Calu3 (cell line): Measurements from ENCODE around the gene DNAI1. TPM values are rescaled to one million over a fixed set of nuclear protein-coding genes. Genes with fewer than 3 reads are reported as not detected.

Experiments
- BruUV-seq: library from RNA; stranded (reverse); fragments of 400-500 nt; replicated peaks from 2 replicates; lab custom pipeline; 2021; lab: Mats Ljungman, UMichigan
- CTCF ChIA-PET: fragments of 300-600 bp; sonication (Branson Sonifier 250); formaldehyde crosslinking; loops from one replicate; lab custom pipeline; 2022; ENCODE audit warnings: antibody characterized with exemption; lab: Charles Lee
- DNase-seq: peaks from one replicate; pipeline ENCODE4 v3.0.0; 2022
- H3K27ac Mint-ChIP-seq: one replicate; pipeline ENCODE4 v1.8.0; 2022; ENCODE audit warnings: mixed read lengths; ENCODE audit not compliant: unreplicated experiment
- H3K27me3 Mint-ChIP-seq: one replicate; pipeline ENCODE4 v1.8.0; 2022; ENCODE audit warnings: mixed read lengths; ENCODE audit not compliant: unreplicated experiment
- H3K36me3 Mint-ChIP-seq: one replicate; pipeline ENCODE4 v1.8.0; 2022; ENCODE audit warnings: mild to moderate bottlenecking, moderate library complexity, mixed read lengths; ENCODE audit not compliant: insufficient read depth, unreplicated experiment
- H3K4me1 Mint-ChIP-seq: one replicate; pipeline ENCODE4 v1.8.0; 2022; ENCODE audit warnings: mild to moderate bottlenecking, low read depth, mixed read lengths; ENCODE audit not compliant: unreplicated experiment
- H3K4me3 Mint-ChIP-seq: one replicate; pipeline ENCODE4 v1.8.0; 2022; ENCODE audit warnings: mild to moderate bottlenecking, low read depth, moderate library complexity, mixed read lengths; ENCODE audit not compliant: unreplicated experiment
- H3K9me3 Mint-ChIP-seq: one replicate; pipeline ENCODE4 v1.8.0; 2022; ENCODE audit warnings: low read depth, mixed read lengths; ENCODE audit not compliant: unreplicated experiment
- intact Hi-C: fragments of 100-400 bp; cut with micrococcal nuclease; formaldehyde crosslinking; loops from one replicate; pipeline ENCODE4 v1.10.0; 2022; ENCODE audit not compliant: unreplicated experiment
- total RNA-seq: library from RNA; stranded (reverse); gene quantifications from 2 replicates; pipeline ENCODE4 v1.2.3, GENCODE V29; 2022
- TF ChIP-seq, protein P1 (sequence below): fragments of 200-600 bp; IDR thresholded peaks from one replicate; pipeline ENCODE4 v1.8.0; 2022; ENCODE audit warnings: antibody characterized with exemption; ENCODE audit not compliant: unreplicated experiment

Gene DNAI1
- total RNA-seq, 1 experiment from 2014 or later = not detected

- H3K27me3 Mint-ChIP-seq = no peaks in the 10 kb centered on the region
- no peaks in the 10 kb centered on the region for H3K36me3 Mint-ChIP-seq
- intact Hi-C loops = no loop called here
- no peak for DNase-seq
- BruUV-seq = no TSS peak
- TF ChIP-seq, protein P1, sequence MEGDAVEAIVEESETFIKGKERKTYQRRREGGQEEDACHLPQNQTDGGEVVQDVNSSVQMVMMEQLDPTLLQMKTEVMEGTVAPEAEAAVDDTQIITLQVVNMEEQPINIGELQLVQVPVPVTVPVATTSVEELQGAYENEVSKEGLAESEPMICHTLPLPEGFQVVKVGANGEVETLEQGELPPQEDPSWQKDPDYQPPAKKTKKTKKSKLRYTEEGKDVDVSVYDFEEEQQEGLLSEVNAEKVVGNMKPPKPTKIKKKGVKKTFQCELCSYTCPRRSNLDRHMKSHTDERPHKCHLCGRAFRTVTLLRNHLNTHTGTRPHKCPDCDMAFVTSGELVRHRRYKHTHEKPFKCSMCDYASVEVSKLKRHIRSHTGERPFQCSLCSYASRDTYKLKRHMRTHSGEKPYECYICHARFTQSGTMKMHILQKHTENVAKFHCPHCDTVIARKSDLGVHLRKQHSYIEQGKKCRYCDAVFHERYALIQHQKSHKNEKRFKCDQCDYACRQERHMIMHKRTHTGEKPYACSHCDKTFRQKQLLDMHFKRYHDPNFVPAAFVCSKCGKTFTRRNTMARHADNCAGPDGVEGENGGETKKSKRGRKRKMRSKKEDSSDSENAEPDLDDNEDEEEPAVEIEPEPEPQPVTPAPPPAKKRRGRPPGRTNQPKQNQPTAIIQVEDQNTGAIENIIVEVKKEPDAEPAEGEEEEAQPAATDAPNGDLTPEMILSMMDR = no peak
- H3K27ac Mint-ChIP-seq = no peak overlapping the region
- H3K9me3 Mint-ChIP-seq = no peaks in the 10 kb centered on the region
- CTCF ChIA-PET = no interaction called here
- H3K4me3 Mint-ChIP-seq = no peak overlapping the region
- H3K4me1 Mint-ChIP-seq = peaks cover 20% of the 10 kb centered on the region
These were observed 7.1 kb upstream of the DNAI1 start for GRCh38 chr9:34451545-34451944.

- no peaks in the 10 kb centered on the region for H3K9me3 Mint-ChIP-seq
- no peak overlapping the region for H3K27ac Mint-ChIP-seq
- H3K36me3 Mint-ChIP-seq = peaks cover 7% of the 10 kb centered on the region
- peaks cover 31% of the 10 kb centered on the region for H3K4me1 Mint-ChIP-seq
- no TSS peak for BruUV-seq
- CTCF ChIA-PET = no interaction called here
- no peak overlapping the region for H3K4me3 Mint-ChIP-seq
- H3K27me3 Mint-ChIP-seq = no peaks in the 10 kb centered on the region
- TF ChIP-seq, protein P1 = no peak
- no peak for DNase-seq
- intact Hi-C loops = no loop called here
These were observed 6.0 kb upstream of the DNAI1 start for GRCh38 chr9:34452568-34452967.

- intact Hi-C loops = no loop called here
These were observed 4.0 kb upstream of the DNAI1 start for GRCh38 chr9:34454571-34455065.

DNA sequence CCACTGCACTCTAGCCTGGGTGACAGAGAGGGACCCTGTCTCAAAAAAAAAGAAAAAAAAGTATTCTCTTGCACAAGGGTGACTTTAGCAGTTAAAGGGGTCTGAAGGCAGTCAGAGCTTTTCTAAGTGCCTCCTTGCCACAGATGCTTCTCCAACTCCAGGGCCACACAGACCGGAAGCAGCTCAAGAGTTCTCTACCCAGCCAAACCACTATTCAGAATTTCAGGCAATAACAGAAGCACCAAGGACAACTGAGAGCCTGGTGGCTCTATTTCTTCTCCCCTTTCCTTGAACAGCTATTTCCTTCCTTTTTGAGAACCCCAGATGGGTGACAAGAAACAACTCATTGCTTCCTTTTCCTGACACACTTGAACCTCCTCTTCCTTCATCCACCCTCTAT, 2.5 kb upstream of the DNAI1 start:
- no TSS peak for BruUV-seq
- no peak for DNase-seq
- Mint-ChIP-seq H3K27ac (no peak overlapping the region), H3K4me1 (peaks cover 28% of the 10 kb centered on the region), H3K36me3 (peaks cover 27% of the 10 kb centered on the region), H3K4me3 (no peak overlapping the region), H3K9me3 (no peaks in the 10 kb centered on the region), H3K27me3 (peaks cover 22% of the 10 kb centered on the region)
- TF ChIP-seq, protein P1 = no peak
- CTCF ChIA-PET = no interaction called here
- intact Hi-C loops = no loop called here

More at GRCh38 chr9:34454571-34455065, 4.0 kb upstream of the DNAI1 start:
- Mint-ChIP-seq H3K4me1 (peaks cover 33% of the 10 kb centered on the region), H3K36me3 (peaks cover 27% of the 10 kb centered on the region), H3K9me3 (no peaks in the 10 kb centered on the region), H3K4me3 (no peak overlapping the region), H3K27me3 (peaks cover 12% of the 10 kb centered on the region), H3K27ac (no peak overlapping the region)
- no peak for DNase-seq
- BruUV-seq = no TSS peak
- TF ChIP-seq, protein P1 = no peak
- CTCF ChIA-PET = no interaction called here
